Hair follicle dermal papilla cell (primary cell): ENCODE data around the gene SART3. TPM values are rescaled to one million over a fixed set of nuclear protein-coding genes. Genes with fewer than 3 reads are reported as not detected.

Experiments used
- total RNA-seq: library from RNA; depleted of rRNA; stranded (reverse); fragments of >200 nt; gene quantifications from 2 replicates; pipeline ENCODE4 v1.2.3, GENCODE V29; 2012

Gene SART3
- 50.9 and 59.9 TPM in 2 replicates for total RNA-seq

GRCh38 chr12:108560752-108561719, at the start of gene SART3:
Gene SART3 (minus strand): TSS chr12:108561173. CDS start chr12:108561154, 19 bp downstream.

GRCh38 chr12:108597559-108598471, 36.8 kb upstream of the SART3 start, which contains the start of gene TMEM119:
Gene TMEM119 (minus strand): TSS chr12:108598084. CDS start chr12:108592383, 5,701 bp downstream.

GRCh38 chr12:108562348-108563135, 1.6 kb upstream of the SART3 start, which contains the start of gene ISCU:
Gene ISCU (plus strand): TSS chr12:108562596. CDS start chr12:108562623, 27 bp downstream.

GRCh38 chr12:108514973-108515814, 45.8 kb downstream of the SART3 start, which contains the start of gene FICD:
Gene FICD (plus strand): TSS chr12:108515277. CDS start chr12:108516973, 1,696 bp downstream.

Other genes starting within 250 kb of the SART3 start
- 17.4 and 19.6 TPM in 2 replicates for gene CMKLR1, start 221.9 kb downstream of the SART3 start, total RNA-seq
- gene FICD, start 45.9 kb downstream of the SART3 start, total RNA-seq, result 8.3 and 9.2 TPM in 2 replicates
- gene ISCU, start 1.4 kb upstream of the SART3 start, total RNA-seq, result 77.4 and 95.1 TPM in 2 replicates
- 904 and 1,008 TPM in 2 replicates for gene TMEM119, start 36.9 kb upstream of the SART3 start, total RNA-seq
- 4.0 and 4.2 TPM in 2 replicates for gene SELPLG, start 72.7 kb upstream of the SART3 start, total RNA-seq
- gene CORO1C, start 170.3 kb upstream of the SART3 start, total RNA-seq, result 279 and 283 TPM in 2 replicates